ENCODE measurements around the gene MT3.

MT3 gene

GRCh38 chr16:56549744-56550385 is 39.5 kb upstream of the MT3 start:
- H3K27ac ChIP-seq, result peak overlapping the region; percentile 97; the same call in 1 of the 2 replicates
- TF ChIP-seq, protein P1, sequence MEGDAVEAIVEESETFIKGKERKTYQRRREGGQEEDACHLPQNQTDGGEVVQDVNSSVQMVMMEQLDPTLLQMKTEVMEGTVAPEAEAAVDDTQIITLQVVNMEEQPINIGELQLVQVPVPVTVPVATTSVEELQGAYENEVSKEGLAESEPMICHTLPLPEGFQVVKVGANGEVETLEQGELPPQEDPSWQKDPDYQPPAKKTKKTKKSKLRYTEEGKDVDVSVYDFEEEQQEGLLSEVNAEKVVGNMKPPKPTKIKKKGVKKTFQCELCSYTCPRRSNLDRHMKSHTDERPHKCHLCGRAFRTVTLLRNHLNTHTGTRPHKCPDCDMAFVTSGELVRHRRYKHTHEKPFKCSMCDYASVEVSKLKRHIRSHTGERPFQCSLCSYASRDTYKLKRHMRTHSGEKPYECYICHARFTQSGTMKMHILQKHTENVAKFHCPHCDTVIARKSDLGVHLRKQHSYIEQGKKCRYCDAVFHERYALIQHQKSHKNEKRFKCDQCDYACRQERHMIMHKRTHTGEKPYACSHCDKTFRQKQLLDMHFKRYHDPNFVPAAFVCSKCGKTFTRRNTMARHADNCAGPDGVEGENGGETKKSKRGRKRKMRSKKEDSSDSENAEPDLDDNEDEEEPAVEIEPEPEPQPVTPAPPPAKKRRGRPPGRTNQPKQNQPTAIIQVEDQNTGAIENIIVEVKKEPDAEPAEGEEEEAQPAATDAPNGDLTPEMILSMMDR (conservative IDR thresholded peaks at IDR 0.05), result no peak

DNA sequence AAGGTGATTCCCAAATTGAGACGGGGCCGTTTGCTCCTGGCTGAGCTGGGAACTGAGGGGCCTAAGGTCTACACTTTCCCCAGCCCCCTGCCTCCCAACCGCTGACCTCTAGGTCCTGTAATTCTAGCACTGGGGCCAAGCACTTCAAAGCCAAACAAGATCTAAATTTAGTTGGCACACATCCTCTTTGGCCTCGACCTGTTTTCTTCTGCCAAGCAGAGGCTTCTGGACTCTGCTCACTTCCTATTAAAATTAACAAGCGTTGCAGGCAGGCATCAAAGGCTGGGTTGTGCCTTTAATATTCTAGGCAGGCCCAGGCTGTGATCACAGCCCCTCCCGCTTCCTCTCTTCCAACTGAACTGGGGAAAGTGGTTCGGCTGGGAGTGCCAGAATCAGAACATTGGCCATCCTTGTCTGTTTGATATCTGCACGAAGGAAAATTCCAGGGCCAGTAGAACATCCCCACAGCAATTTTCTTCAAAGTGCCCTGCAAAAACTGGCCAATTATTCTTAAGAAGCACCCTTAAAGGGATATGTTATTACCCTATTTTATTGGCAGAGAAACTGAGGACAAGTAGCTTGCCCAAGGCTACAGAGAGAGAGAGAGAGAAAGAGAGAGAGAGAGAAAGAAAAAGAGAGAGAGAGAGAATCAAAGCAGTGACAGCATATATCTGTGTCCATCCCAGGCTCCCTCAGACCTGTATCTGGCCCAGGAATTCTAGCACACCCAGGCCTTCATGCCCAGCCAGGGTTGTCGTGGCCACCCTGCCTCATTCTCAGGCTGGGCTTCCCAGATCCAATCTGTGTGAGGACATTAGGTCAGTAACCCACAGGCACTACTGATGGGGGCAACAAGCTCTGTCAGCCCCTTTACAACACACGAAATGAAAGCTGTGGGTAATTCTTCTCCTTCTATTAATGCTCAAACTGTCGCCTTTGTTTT is 37.3 kb upstream of the MT3 start:
- H3K27ac ChIP-seq, result peak overlapping the region; percentile 97
- TF ChIP-seq, protein P1 (conservative IDR thresholded peaks at IDR 0.05), result no peak

GRCh38 chr16:56554441-56554840 is 34.9 kb upstream of the MT3 start:
- TF ChIP-seq, protein P1 (conservative IDR thresholded peaks at IDR 0.05), result no peak
- H3K27ac ChIP-seq, result peak overlapping the region; percentile 97

GRCh38 chr16:56558024-56558747 is 31.1 kb upstream of the MT3 start:
- H3K27ac ChIP-seq, result no peak overlapping the region
- TF ChIP-seq, protein P1 (conservative IDR thresholded peaks at IDR 0.05), result no peak

DNA sequence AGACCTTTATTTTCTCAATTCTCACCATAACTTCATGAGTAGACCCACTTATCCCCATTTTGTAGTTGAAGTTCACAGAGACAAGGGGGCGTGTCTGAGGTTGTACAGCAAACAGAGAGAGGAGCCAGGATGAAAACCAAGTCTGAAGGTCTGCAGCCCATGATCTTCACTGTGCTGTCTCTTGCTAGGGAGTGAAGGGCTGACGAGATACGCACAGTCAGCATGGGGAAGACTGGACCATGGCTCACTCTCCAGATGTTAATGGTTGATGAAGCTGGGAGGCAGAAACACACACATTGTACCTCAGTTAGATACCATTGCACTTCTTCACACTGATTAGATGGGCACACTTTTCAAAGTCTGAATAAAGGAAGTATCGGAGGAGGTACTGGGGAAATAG is 30.2 kb upstream of the MT3 start:
- H3K27ac ChIP-seq, result no peak overlapping the region
- TF ChIP-seq, protein P1 (conservative IDR thresholded peaks at IDR 0.05), result no peak

GRCh38 chr16:56560447-56560846 is 28.9 kb upstream of the MT3 start:
- no peak overlapping the region for H3K27ac ChIP-seq
- TF ChIP-seq, protein P1 (conservative IDR thresholded peaks at IDR 0.05), result no peak

- H3K27ac ChIP-seq, result no peak overlapping the region
- TF ChIP-seq, protein P1 (conservative IDR thresholded peaks at IDR 0.05), result no peak
Measured at GRCh38 chr16:56561126-56561525, 28.2 kb upstream of the MT3 start.
